Neural crest cell (in vitro differentiated cells): ENCODE measurements around the gene KRTAP10-6. TPM values are rescaled to one million over a fixed set of nuclear protein-coding genes. Genes with fewer than 3 reads are reported as not detected.
"Not testable (repeated sequence)": the region's sequence is repeated elsewhere in the genome, so short reads cannot be mapped to it uniquely, and the experiment has no call there.

Experiments used
- DNase-seq: peaks from one replicate; pipeline ENCODE4 v3.0.0; 2021; ENCODE audit warnings: low read depth, mixed read lengths, low spot score
- H3K27ac Mint-ChIP-seq: one replicate; pipeline ENCODE4 v1.8.0; 2021; ENCODE audit warnings: mild to moderate bottlenecking, mixed read lengths; ENCODE audit not compliant: unreplicated experiment
- H3K27me3 Mint-ChIP-seq: 2 replicates; pipeline ENCODE4 v1.8.0; 2021; ENCODE audit warnings: low read depth, mild to moderate bottlenecking, mixed read lengths
- H3K36me3 Mint-ChIP-seq: 2 replicates; pipeline ENCODE4 v1.8.0; 2021; ENCODE audit warnings: low read depth, mild to moderate bottlenecking, mixed read lengths
- H3K4me1 Mint-ChIP-seq: 2 replicates; pipeline ENCODE4 v1.8.0; 2021; ENCODE audit warnings: mixed read lengths
- H3K4me3 Mint-ChIP-seq: one replicate; pipeline ENCODE4 v1.8.0; 2021; ENCODE audit warnings: mild to moderate bottlenecking, mixed read lengths
- H3K9me3 Mint-ChIP-seq: 2 replicates; pipeline ENCODE4 v1.8.0; 2021; ENCODE audit warnings: mixed read lengths
- total RNA-seq: library from RNA; stranded (reverse); gene quantifications from 2 replicates; pipeline ENCODE4 v1.2.1, GENCODE V29; 2021
- TF ChIP-seq, protein P1 (sequence below): fragments of 200-600 bp; sonication (generic); conservative IDR thresholded peaks from 2 replicates; pipeline ENCODE4 v1.5.0; 2021; ENCODE audit warnings: antibody characterized with exemption, mild to moderate bottlenecking

Gene KRTAP10-6
- total RNA-seq, 1 donor from 2014 or later, result not detected

DNA sequence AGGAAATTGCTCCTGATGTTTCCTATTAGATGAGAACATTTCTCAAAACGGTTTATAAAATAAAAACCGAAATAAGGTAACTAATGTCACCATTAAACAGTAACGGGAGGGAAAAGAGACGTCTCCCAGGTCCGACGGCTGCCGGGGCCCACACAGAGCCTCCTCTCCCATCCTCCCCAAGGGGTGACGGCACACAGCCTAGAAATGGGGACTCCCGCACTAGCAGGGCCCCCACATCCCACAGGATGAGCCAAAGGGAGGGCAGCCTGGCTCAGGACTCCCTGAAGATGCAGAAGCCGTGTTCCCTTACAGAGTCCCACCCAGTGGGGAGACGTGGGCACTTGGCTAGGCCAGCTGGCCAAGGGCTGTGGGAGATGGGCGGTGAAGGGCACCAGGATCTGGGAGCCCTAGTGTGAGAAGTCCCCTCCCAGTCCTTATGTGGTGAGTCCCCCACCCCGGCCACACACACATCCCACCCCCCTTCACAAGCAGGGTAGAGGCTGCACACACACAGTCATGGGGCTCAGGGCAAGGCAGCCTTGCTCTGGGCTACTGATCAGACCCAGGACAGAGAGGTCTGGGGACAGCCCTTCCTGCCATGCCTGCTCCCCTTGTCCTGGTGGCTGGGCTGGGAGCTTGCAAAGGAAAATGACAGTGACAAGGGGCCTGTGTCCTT is 37.0 kb downstream of the KRTAP10-6 start:
- DNase-seq, result no peak
- no peaks in the 10 kb centered on the region for H3K36me3 Mint-ChIP-seq

DNA sequence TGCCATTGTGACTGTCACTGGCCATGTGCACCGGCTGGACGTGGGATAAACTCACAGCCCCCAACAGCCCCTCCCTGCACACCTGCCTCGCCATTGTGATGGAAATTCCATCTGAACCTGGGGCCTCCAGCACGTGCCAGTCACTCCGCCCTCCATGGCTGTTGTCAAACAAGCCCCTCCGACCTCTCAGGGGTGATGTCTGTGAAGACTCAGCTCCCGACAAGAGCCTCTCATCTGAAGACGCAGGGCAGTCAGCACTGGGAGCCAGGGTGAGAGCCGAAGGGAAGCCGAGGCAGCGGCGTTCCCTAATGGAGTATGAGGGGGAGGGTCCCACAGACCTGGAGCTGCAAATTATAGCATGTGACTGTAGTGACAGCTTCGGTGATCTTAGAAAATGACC is 39.6 kb downstream of the KRTAP10-6 start:
- no peak overlapping the region for H3K27ac Mint-ChIP-seq

More for the DNA sequence above, 37.0 kb downstream of the KRTAP10-6 start:
- Mint-ChIP-seq H3K4me1 (peaks cover 4% of the 10 kb centered on the region), H3K4me3 (no peak overlapping the region), H3K9me3 (no peaks in the 10 kb centered on the region), H3K27me3 (no peaks in the 10 kb centered on the region), H3K27ac (peak overlapping the region; percentile 57)
- TF ChIP-seq, protein P1, sequence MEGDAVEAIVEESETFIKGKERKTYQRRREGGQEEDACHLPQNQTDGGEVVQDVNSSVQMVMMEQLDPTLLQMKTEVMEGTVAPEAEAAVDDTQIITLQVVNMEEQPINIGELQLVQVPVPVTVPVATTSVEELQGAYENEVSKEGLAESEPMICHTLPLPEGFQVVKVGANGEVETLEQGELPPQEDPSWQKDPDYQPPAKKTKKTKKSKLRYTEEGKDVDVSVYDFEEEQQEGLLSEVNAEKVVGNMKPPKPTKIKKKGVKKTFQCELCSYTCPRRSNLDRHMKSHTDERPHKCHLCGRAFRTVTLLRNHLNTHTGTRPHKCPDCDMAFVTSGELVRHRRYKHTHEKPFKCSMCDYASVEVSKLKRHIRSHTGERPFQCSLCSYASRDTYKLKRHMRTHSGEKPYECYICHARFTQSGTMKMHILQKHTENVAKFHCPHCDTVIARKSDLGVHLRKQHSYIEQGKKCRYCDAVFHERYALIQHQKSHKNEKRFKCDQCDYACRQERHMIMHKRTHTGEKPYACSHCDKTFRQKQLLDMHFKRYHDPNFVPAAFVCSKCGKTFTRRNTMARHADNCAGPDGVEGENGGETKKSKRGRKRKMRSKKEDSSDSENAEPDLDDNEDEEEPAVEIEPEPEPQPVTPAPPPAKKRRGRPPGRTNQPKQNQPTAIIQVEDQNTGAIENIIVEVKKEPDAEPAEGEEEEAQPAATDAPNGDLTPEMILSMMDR, result no peak

DNA sequence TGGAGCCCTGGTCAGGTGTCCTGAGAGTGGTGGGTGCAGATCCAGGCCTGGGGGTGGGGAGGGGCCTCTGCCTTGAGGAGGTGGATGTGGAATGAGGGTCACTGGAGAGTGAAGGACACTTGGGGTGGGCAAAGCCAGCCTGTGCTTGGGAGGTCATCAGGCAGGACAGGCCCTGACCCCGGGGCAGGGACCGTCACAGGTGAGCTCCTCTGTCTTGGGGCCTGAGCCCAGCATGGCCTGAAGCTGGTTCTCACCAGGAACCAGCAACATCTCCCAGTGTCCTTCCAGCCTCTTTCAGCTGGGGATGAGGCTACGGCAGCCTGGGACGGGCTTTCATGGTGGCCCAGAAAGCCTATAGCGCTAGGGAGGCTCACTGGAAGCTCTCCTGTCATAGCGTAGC is 40.2 kb downstream of the KRTAP10-6 start:
- Mint-ChIP-seq H3K4me3 (no peak overlapping the region), H3K36me3 (peaks cover 6% of the 10 kb centered on the region), H3K9me3 (peaks cover 1% of the 10 kb centered on the region), H3K27ac (no peak overlapping the region), H3K4me1 (peaks cover 21% of the 10 kb centered on the region), H3K27me3 (no peaks in the 10 kb centered on the region)
- no peak for DNase-seq
- TF ChIP-seq, protein P1, result no peak

More for the DNA sequence above, 39.6 kb downstream of the KRTAP10-6 start:
- no peak for DNase-seq
- Mint-ChIP-seq H3K4me3 (no peak overlapping the region), H3K27me3 (no peaks in the 10 kb centered on the region), H3K9me3 (no peaks in the 10 kb centered on the region), H3K36me3 (peaks cover 2% of the 10 kb centered on the region), H3K4me1 (peaks cover 21% of the 10 kb centered on the region)
- TF ChIP-seq, protein P1, result no peak

DNA sequence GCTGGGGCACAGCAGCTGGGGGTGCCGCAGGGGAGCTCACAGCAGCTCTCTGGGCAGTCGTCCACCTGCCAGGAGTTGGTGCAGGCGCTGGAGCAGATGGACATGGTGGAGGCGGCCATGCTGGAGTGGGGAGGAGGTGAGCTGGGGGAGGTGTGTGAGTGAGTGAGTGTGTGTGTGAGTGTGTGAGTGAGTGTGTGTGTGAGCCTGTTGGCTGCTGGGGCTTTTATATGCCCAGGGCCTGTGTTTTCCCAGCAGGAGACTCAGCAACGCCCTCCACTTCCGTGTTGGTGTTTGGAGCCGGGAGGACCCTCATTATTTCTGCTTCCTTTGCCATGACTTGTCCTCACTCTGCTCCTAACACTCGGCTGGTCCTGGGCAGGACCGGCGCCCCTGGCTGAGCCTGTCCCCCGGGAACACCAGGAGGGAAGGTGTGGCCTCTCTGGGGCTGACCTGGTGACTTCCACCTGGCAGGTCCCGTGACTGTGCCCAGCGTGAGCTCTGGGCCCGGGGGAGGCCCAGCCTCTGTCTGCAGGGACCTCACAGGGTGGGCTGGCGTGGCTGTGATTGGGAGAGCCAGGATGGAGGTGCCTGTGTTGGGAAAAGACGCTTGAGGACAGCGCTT is 40.9 kb downstream of the KRTAP10-6 start, which contains the start of gene KRTAP10-2:
KRTAP10-2 (minus strand) TSS at position 166 of the 622 bp plus-strand sequence; CDS start at position 119, 47 bp downstream.
- Mint-ChIP-seq H3K36me3 (peaks cover 10% of the 10 kb centered on the region), H3K4me3 (no peak within 1 kb of the TSS), H3K9me3 (peaks cover 6% of the 10 kb centered on the region), H3K27me3 (no peaks in the 10 kb centered on the region), H3K4me1 (peaks cover 21% of the 10 kb centered on the region), H3K27ac (peak within 1 kb of the TSS; percentile 29)
- TF ChIP-seq, protein P1, result no peak
- no peak for DNase-seq

DNA sequence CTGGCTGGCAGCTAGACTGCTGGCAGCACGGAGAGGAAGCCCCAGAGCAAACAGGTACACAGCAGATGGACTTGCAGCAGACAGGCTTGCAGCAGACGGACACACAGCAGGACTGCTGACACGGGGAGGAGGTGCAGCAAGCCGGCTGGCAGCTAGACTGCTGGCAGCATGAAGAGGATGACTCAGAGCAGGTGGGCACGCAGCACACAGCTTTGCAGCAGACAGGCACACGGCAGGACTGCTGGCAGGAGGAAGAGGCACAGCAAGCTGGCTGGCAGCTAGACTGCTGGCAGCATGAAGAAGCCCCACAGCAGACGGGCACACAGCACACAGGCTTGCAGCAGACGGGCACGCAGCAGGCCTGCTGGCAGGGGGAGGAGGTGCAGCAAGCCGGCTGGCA is 41.5 kb downstream of the KRTAP10-6 start:
- H3K36me3 Mint-ChIP-seq, result peaks cover 10% of the 10 kb centered on the region
- H3K27ac Mint-ChIP-seq, result peak overlapping the region; percentile 29
- TF ChIP-seq, protein P1, result no peak
- no peaks in the 10 kb centered on the region for H3K27me3 Mint-ChIP-seq
- H3K4me1 Mint-ChIP-seq, result peaks cover 21% of the 10 kb centered on the region
- peaks cover 6% of the 10 kb centered on the region for H3K9me3 Mint-ChIP-seq
- no peak for DNase-seq
- H3K4me3 Mint-ChIP-seq, result no peak overlapping the region

DNA sequence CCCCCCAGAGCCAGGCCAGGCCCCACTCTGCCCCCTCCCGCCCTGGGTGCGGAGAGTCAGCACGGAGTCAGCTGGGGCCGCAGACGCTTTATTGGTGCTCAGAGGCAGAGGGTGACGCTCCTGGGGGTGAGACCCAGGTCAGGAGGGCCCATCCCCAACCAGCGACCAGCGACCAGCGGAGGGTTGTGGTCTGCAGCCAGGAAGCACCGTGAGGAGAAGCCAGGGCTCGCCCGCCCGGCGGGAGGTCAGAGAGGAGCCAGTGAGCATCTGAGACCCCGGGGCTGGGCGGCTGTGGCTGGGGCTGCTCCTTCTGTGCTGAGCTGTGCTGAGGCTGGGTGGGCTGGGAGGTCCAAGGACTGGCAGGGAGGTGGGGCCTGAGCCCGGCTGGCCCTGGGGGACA is 42.0 kb downstream of the KRTAP10-6 start:
- peaks cover 21% of the 10 kb centered on the region for H3K4me1 Mint-ChIP-seq
- not testable (repeated sequence) for H3K27ac Mint-ChIP-seq, H3K9me3 Mint-ChIP-seq, H3K27me3 Mint-ChIP-seq, H3K36me3 Mint-ChIP-seq, H3K4me3 Mint-ChIP-seq, DNase-seq
